Hippocampal formation (tissue), 2 donors: Measurements from ENCODE around the gene PPP2R5D.
"Not testable (repeated sequence)": the region's sequence is repeated elsewhere in the genome, so short reads cannot be mapped to it uniquely, and the experiment has no call there.

ENCODE experiments used
- DNase-seq, 2 donors: peaks; one replicate each; lab custom pipeline; 2025; lab: John Stamatoyannopoulos, UW

Gene PPP2R5D

GRCh38 chr6:43032326-43032725 is 48.0 kb downstream of the PPP2R5D start:
- DNase-seq, result no peak

- DNase-seq, result no peak
These were observed 49.3 kb downstream of the PPP2R5D start for GRCh38 chr6:43033496-43034189.

- DNase-seq, result no peak
These were observed 49.8 kb downstream of the PPP2R5D start for GRCh38 chr6:43034190-43034525.

- no peak for DNase-seq
These were observed 51.3 kb downstream of the PPP2R5D start for GRCh38 chr6:43035495-43036194.

- no peak for DNase-seq
These were observed 52.3 kb downstream of the PPP2R5D start for GRCh38 chr6:43036712-43037111.

- no peak for DNase-seq
These were observed 52.8 kb downstream of the PPP2R5D start for GRCh38 chr6:43037197-43037596.

- DNase-seq, result no peak
These were observed 53.3 kb downstream of the PPP2R5D start for GRCh38 chr6:43037706-43038105.

- DNase-seq, result no peak
These were observed 54.4 kb downstream of the PPP2R5D start for GRCh38 chr6:43038727-43039126.

GRCh38 chr6:43040542-43041257 is 56.3 kb downstream of the PPP2R5D start:
- DNase-seq, result no peak

GRCh38 chr6:43041475-43041874 is 57.1 kb downstream of the PPP2R5D start:
- not testable (repeated sequence) for DNase-seq

GRCh38 chr6:43043310-43043709 is 58.9 kb downstream of the PPP2R5D start:
- no peak for DNase-seq

GRCh38 chr6:43045371-43045930 is 61.1 kb downstream of the PPP2R5D start:
- no peak for DNase-seq

- DNase-seq, result no peak
These were observed 63.6 kb downstream of the PPP2R5D start for GRCh38 chr6:43047998-43048397.

GRCh38 chr6:43050981-43051380 is 66.6 kb downstream of the PPP2R5D start:
- no peak for DNase-seq

- DNase-seq, result no peak
These were observed 68.0 kb downstream of the PPP2R5D start for GRCh38 chr6:43052225-43052841.

GRCh38 chr6:43052842-43053544 is 68.6 kb downstream of the PPP2R5D start:
- no peak for DNase-seq

GRCh38 chr6:43053545-43054205 is 69.3 kb downstream of the PPP2R5D start, which contains the start of gene CUL7:
Gene CUL7 (minus strand): TSS chr6:43053851. CDS start chr6:43052788, 1,063 bp downstream.
- peak; percentile 58 to 71 for DNase-seq

GRCh38 chr6:43054206-43054943 is 70.0 kb downstream of the PPP2R5D start:
- DNase-seq, result no peak

GRCh38 chr6:43055966-43056365 is 71.6 kb downstream of the PPP2R5D start:
- no peak for DNase-seq

GRCh38 chr6:43058531-43058930 is 74.2 kb downstream of the PPP2R5D start:
- DNase-seq, result no peak
